Ovary (tissue), 3 donors: ENCODE results near the gene ISYNA1.

Experiments
- CTCF ChIP-seq, 3 donors: fragments of 450-650 bp in 2 of 3; fragments of 200-600 bp in 1 of 3; IDR thresholded peaks; one replicate each; pipeline versions ENCODE4 v1.5.1 to v1.8.0; 2016 to 2022; ENCODE audit warnings: antibody characterized with exemption in 3 of 3, mild to moderate bottlenecking in 1 of 3
- POLR2A ChIP-seq: fragments of 450-650 bp; IDR thresholded peaks from one replicate; pipeline ENCODE4 v1.6.1; 2017; ENCODE audit warnings: antibody characterized with exemption, mild to moderate bottlenecking, moderate library complexity
- donor health status: DM: no; HTN: no; CAD: no.

- no peak for TF ChIP-seq POLR2A
- no peak for TF ChIP-seq CTCF (IDR thresholded peaks at IDR 0.05)
Observed at GRCh38 chr19:18389726-18390064, 48.2 kb downstream of the ISYNA1 start.
